Ishikawa (cell line): ENCODE measurements around the gene LYST.

Experiments used
- EP300 ChIP-seq: IDR thresholded peaks from 2 replicates; pipeline ENCODE4 v1.6.1; 2012; ENCODE audit warnings: borderline replicate concordance
- RAD21 ChIP-seq: IDR thresholded peaks from 2 replicates; pipeline ENCODE4 v1.6.1; 2012; ENCODE audit warnings: low read depth
- TAF1 ChIP-seq: IDR thresholded peaks from 2 replicates; pipeline ENCODE4 v1.6.1; 2012; ENCODE audit warnings: low read depth, mild to moderate bottlenecking
- TCF12 ChIP-seq: IDR thresholded peaks from 2 replicates; pipeline ENCODE4 v1.6.1; 2012; ENCODE audit warnings: low read depth
- TEAD4 ChIP-seq: IDR thresholded peaks from 2 replicates; pipeline ENCODE4 v1.6.1; 2012
- YY1 ChIP-seq: IDR thresholded peaks from 2 replicates; pipeline ENCODE4 v1.6.1; 2012; ENCODE audit warnings: low read depth
- TF ChIP-seq, protein P1 (sequence below): IDR thresholded peaks from 2 replicates; pipeline ENCODE4 v1.6.1; 2012; ENCODE audit warnings: low read depth, mild to moderate bottlenecking

- TF ChIP-seq TAF1 (no peak), RAD21 (no peak), TCF12 (no peak), EP300 (no peak), TEAD4 (no peak), YY1 (no peak)
- TF ChIP-seq, protein P1, sequence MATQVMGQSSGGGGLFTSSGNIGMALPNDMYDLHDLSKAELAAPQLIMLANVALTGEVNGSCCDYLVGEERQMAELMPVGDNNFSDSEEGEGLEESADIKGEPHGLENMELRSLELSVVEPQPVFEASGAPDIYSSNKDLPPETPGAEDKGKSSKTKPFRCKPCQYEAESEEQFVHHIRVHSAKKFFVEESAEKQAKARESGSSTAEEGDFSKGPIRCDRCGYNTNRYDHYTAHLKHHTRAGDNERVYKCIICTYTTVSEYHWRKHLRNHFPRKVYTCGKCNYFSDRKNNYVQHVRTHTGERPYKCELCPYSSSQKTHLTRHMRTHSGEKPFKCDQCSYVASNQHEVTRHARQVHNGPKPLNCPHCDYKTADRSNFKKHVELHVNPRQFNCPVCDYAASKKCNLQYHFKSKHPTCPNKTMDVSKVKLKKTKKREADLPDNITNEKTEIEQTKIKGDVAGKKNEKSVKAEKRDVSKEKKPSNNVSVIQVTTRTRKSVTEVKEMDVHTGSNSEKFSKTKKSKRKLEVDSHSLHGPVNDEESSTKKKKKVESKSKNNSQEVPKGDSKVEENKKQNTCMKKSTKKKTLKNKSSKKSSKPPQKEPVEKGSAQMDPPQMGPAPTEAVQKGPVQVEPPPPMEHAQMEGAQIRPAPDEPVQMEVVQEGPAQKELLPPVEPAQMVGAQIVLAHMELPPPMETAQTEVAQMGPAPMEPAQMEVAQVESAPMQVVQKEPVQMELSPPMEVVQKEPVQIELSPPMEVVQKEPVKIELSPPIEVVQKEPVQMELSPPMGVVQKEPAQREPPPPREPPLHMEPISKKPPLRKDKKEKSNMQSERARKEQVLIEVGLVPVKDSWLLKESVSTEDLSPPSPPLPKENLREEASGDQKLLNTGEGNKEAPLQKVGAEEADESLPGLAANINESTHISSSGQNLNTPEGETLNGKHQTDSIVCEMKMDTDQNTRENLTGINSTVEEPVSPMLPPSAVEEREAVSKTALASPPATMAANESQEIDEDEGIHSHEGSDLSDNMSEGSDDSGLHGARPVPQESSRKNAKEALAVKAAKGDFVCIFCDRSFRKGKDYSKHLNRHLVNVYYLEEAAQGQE, result no peak
Measured at GRCh38 chr1:235617808-235618207, 248.9 kb downstream of the LYST start.
